Nephron (organoid): ENCODE data around the gene ZNF611.
A peak's percentile ranks its signal among the peaks of the same experiment; 100 is the strongest.
"Not testable (repeated sequence)": the region's sequence is repeated elsewhere in the genome, so short reads cannot be mapped to it uniquely, and the experiment has no call there.

ENCODE experiments used
- H3K27ac Mint-ChIP-seq, 3 experiments: 2 replicates each; pipeline ENCODE4 v1.8.0; 2020; ENCODE audit warnings: mixed read lengths in 3 of 3, mild to moderate bottlenecking in 2 of 3, moderate library complexity in 1 of 3
- H3K27me3 Mint-ChIP-seq: 2 replicates; pipeline ENCODE4 v1.8.0; 2021; ENCODE audit warnings: low read depth, mild to moderate bottlenecking, moderate library complexity, mixed read lengths
- H3K36me3 Mint-ChIP-seq: 2 replicates; pipeline ENCODE4 v1.8.0; 2020; ENCODE audit warnings: low read depth, mixed read lengths
- H3K4me1 Mint-ChIP-seq: 2 replicates; pipeline ENCODE4 v1.8.0; 2020; ENCODE audit warnings: mixed read lengths
- H3K4me3 Mint-ChIP-seq, 3 experiments: 2 replicates each; pipeline ENCODE4 v1.8.0; 2020; ENCODE audit warnings: mild to moderate bottlenecking in 3 of 3, mixed read lengths in 3 of 3, moderate library complexity in 2 of 3
- H3K9me3 Mint-ChIP-seq: 2 replicates; pipeline ENCODE4 v1.8.0; 2020; ENCODE audit warnings: mixed read lengths
- CTCF ChIP-seq, 3 experiments: fragments of 200-600 bp; sonication (generic); IDR thresholded peaks; one replicate each; pipeline ENCODE4 v1.5.0; 2021; ENCODE audit warnings: antibody characterized with exemption in 3 of 3; ENCODE audit not compliant: unreplicated experiment in 3 of 3

The ZNF611 gene

GRCh38 chr19:52699555-52699954 is 35.3 kb downstream of the ZNF611 start:
- H3K4me3 Mint-ChIP-seq, H3K27ac Mint-ChIP-seq, H3K9me3 Mint-ChIP-seq, H3K4me1 Mint-ChIP-seq, H3K27me3 Mint-ChIP-seq: not testable (repeated sequence)
- peaks cover 46% of the 10 kb centered on the region for H3K36me3 Mint-ChIP-seq
- TF ChIP-seq CTCF (IDR thresholded peaks at IDR 0.05; ENCODE audit: unreplicated experiment in 3 of 3), result peak in 1 of 3 experiments; percentile 26

- peaks cover 3% of the 10 kb centered on the region for H3K9me3 Mint-ChIP-seq
- peaks cover 12% of the 10 kb centered on the region for H3K4me1 Mint-ChIP-seq
- H3K4me3 Mint-ChIP-seq, result no peak overlapping the region
- peaks cover 13% of the 10 kb centered on the region for H3K36me3 Mint-ChIP-seq
- H3K27me3 Mint-ChIP-seq, result no peaks in the 10 kb centered on the region
- H3K27ac Mint-ChIP-seq, result no peak overlapping the region
- TF ChIP-seq CTCF (IDR thresholded peaks at IDR 0.05; ENCODE audit: unreplicated experiment in 3 of 3), result no peak
These were observed 38.8 kb downstream of the ZNF611 start for GRCh38 chr19:52695996-52696395.

GRCh38 chr19:52694921-52695320 is 39.9 kb downstream of the ZNF611 start:
- H3K9me3 Mint-ChIP-seq, result no peaks in the 10 kb centered on the region
- H3K27ac Mint-ChIP-seq, result no peak overlapping the region
- H3K4me1 Mint-ChIP-seq, result peaks cover 21% of the 10 kb centered on the region
- H3K27me3 Mint-ChIP-seq, result no peaks in the 10 kb centered on the region
- peaks cover 5% of the 10 kb centered on the region for H3K36me3 Mint-ChIP-seq
- no peak overlapping the region for H3K4me3 Mint-ChIP-seq
- TF ChIP-seq CTCF (IDR thresholded peaks at IDR 0.05; ENCODE audit: unreplicated experiment in 3 of 3), result no peak

GRCh38 chr19:52694281-52694680 is 40.6 kb downstream of the ZNF611 start:
- H3K9me3 Mint-ChIP-seq, H3K27me3 Mint-ChIP-seq, H3K4me3 Mint-ChIP-seq, H3K27ac Mint-ChIP-seq, H3K36me3 Mint-ChIP-seq: not testable (repeated sequence)
- H3K4me1 Mint-ChIP-seq, result peaks cover 26% of the 10 kb centered on the region

GRCh38 chr19:52692431-52693008 is 42.3 kb downstream of the ZNF611 start:
- TF ChIP-seq CTCF (IDR thresholded peaks at IDR 0.05; ENCODE audit: unreplicated experiment in 3 of 3), result no peak
- peaks cover 6% of the 10 kb centered on the region for H3K36me3 Mint-ChIP-seq
- H3K4me3 Mint-ChIP-seq, result peak overlapping the region; percentile 68 to 73 (median 72)

GRCh38 chr19:52691737-52692136 is 43.1 kb downstream of the ZNF611 start:
- H3K27me3 Mint-ChIP-seq, result no peaks in the 10 kb centered on the region

More at GRCh38 chr19:52692431-52693008, 42.3 kb downstream of the ZNF611 start:
- Mint-ChIP-seq H3K27ac (peak overlapping the region; percentile 37 to 80 (median 60)), H3K27me3 (no peaks in the 10 kb centered on the region), H3K9me3 (no peaks in the 10 kb centered on the region), H3K4me1 (peaks cover 37% of the 10 kb centered on the region)

More at GRCh38 chr19:52691737-52692136, 43.1 kb downstream of the ZNF611 start:
- peak overlapping the region; percentile 77 to 89 (median 86) for H3K27ac Mint-ChIP-seq
- no peak for TF ChIP-seq CTCF (IDR thresholded peaks at IDR 0.05; ENCODE audit: unreplicated experiment in 3 of 3)
- peaks cover 6% of the 10 kb centered on the region for H3K36me3 Mint-ChIP-seq
- no peaks in the 10 kb centered on the region for H3K9me3 Mint-ChIP-seq
- peak overlapping the region; percentile 89 to 98 (median 92) for H3K4me3 Mint-ChIP-seq
- H3K4me1 Mint-ChIP-seq, result peaks cover 37% of the 10 kb centered on the region
